Spinal cord (tissue), 10 donors: ENCODE results near the gene EGFL8. TPM values are rescaled to one million over a fixed set of nuclear protein-coding genes. Genes with fewer than 3 reads are reported as not detected.
"Not testable (repeated sequence)": the region's sequence is repeated elsewhere in the genome, so short reads cannot be mapped to it uniquely, and the experiment has no call there.

Experiments used
- DNase-seq, 6 donors: peaks; one replicate each; pipeline versions ENCODE4 v3.0.0 to v3.0.0-alpha.2; 2013 to 2015; ENCODE audit warnings: low spot score in 6 of 6, low read depth in 4 of 6
- H3K27ac ChIP-seq: one replicate; pipeline ENCODE4 v1.5.1; 2013; ENCODE audit warnings: low read depth, low read length, control low read depth
- H3K27me3 ChIP-seq: one replicate; pipeline ENCODE4 v1.6.1; 2013; ENCODE audit warnings: low read length; ENCODE audit not compliant: control insufficient read depth, insufficient read depth
- H3K36me3 ChIP-seq: one replicate; pipeline ENCODE4 v1.6.1; 2013; ENCODE audit warnings: low read length; ENCODE audit not compliant: control insufficient read depth, insufficient read depth
- H3K4me1 ChIP-seq: one replicate; pipeline ENCODE4 v1.6.1; 2013; ENCODE audit warnings: low read length; ENCODE audit not compliant: control insufficient read depth, insufficient read depth
- H3K4me3 ChIP-seq: one replicate; pipeline ENCODE4 v1.5.1; 2013; ENCODE audit warnings: low read depth, low read length, control low read depth
- H3K9me3 ChIP-seq: one replicate; pipeline ENCODE4 v1.6.1; 2013; ENCODE audit warnings: low read length; ENCODE audit not compliant: control insufficient read depth, insufficient read depth
- WGBS: methylation state at CpG from one replicate; pipeline ENCODE4 v1.1.5; 2013; ENCODE audit warnings: missing lambda C conversion rate; ENCODE audit not compliant: insufficient coverage; 5-methylcytosine and 5-hydroxymethylcytosine counted together
- polyA plus RNA-seq, 2 donors: library from polyadenylated mRNA; unstranded; fragments of 120-200 nt; gene quantifications; one replicate each; pipeline ENCODE4 v1.2.1, GENCODE V29; 2013; ENCODE audit not compliant: insufficient read length in 2 of 2
- total RNA-seq, 2 donors: library from RNA; depleted of rRNA in 1 of 2; stranded (reverse); fragments of 120-200 nt in 1 of 2; fragments of >200 nt in 1 of 2; gene quantifications; one replicate each; pipeline versions ENCODE4 v1.2.3 to v1.2.4, GENCODE V29; 2013 to 2014
- donor health status: healthy.

The EGFL8 gene
- total and polyA plus RNA-seq, 4 donors: 28.4 to 124 (median 57.3) TPM

GRCh38 chr6:32181915-32182529, 17.6 kb downstream of the EGFL8 start:
- Histone ChIP-seq H3K36me3 (peaks cover 52% of the 10 kb centered on the region), H3K4me3 (no peak overlapping the region), H3K9me3 (no peaks in the 10 kb centered on the region), H3K27me3 (no peaks in the 10 kb centered on the region), H3K4me1 (peaks cover 26% of the 10 kb centered on the region), H3K27ac (no peak overlapping the region)
- 91% methylated on average over 8 of the region's 10 CpGs for WGBS
- DNase-seq: no peak

- H3K27me3 ChIP-seq: no peaks in the 10 kb centered on the region
- no peaks in the 10 kb centered on the region for H3K9me3 ChIP-seq
- no peak for DNase-seq
- WGBS: 87% methylated on average over 7 of the region's 10 CpGs
- H3K36me3 ChIP-seq: peaks cover 57% of the 10 kb centered on the region
- H3K4me3 ChIP-seq: no peak overlapping the region
- no peak overlapping the region for H3K27ac ChIP-seq
- H3K4me1 ChIP-seq: peaks cover 21% of the 10 kb centered on the region
Measured at GRCh38 chr6:32182555-32182981, 18.2 kb downstream of the EGFL8 start.

- Histone ChIP-seq H3K9me3 (no peaks in the 10 kb centered on the region), H3K27ac (no peak overlapping the region), H3K4me3 (no peak overlapping the region), H3K4me1 (peaks cover 24% of the 10 kb centered on the region), H3K36me3 (peaks cover 62% of the 10 kb centered on the region), H3K27me3 (no peaks in the 10 kb centered on the region)
- 100% methylated on average over 1 of the region's 3 CpGs for WGBS
- DNase-seq: no peak
Measured at GRCh38 chr6:32183030-32183429, 18.6 kb downstream of the EGFL8 start.

GRCh38 chr6:32183483-32184083, 19.2 kb downstream of the EGFL8 start:
- Histone ChIP-seq H3K27me3 (no peaks in the 10 kb centered on the region), H3K36me3 (peaks cover 66% of the 10 kb centered on the region), H3K27ac (no peak overlapping the region), H3K4me1 (peaks cover 29% of the 10 kb centered on the region), H3K4me3 (no peak overlapping the region), H3K9me3 (no peaks in the 10 kb centered on the region)
- 80% methylated on average over 13 of the region's 15 CpGs for WGBS
- DNase-seq: no peak

GRCh38 chr6:32184084-32184640, 19.8 kb downstream of the EGFL8 start, which contains the start of gene AGER:
Gene AGER (minus strand): TSS chr6:32184253. CDS start chr6:32184222, 31 bp downstream.
- Histone ChIP-seq H3K36me3 (peaks cover 69% of the 10 kb centered on the region), H3K4me3 (no peak within 1 kb of the TSS), H3K27ac (no peak within 1 kb of the TSS), H3K4me1 (peaks cover 35% of the 10 kb centered on the region), H3K9me3 (no peaks in the 10 kb centered on the region), H3K27me3 (no peaks in the 10 kb centered on the region)
- 88% methylated on average over 4 of the region's 6 CpGs for WGBS
- no peak for DNase-seq

- not testable (repeated sequence) for H3K9me3 ChIP-seq, H3K27me3 ChIP-seq, H3K4me3 ChIP-seq, H3K27ac ChIP-seq
- Histone ChIP-seq H3K36me3 (peaks cover 63% of the 10 kb centered on the region), H3K4me1 (peaks cover 35% of the 10 kb centered on the region)
- WGBS: 17% methylated on average over 9 of the region's 11 CpGs
- peak in 1 of 6 donors; percentile 38 for DNase-seq
Measured at GRCh38 chr6:32185681-32186131, 21.3 kb downstream of the EGFL8 start.

GRCh38 chr6:32186151-32186840, 21.9 kb downstream of the EGFL8 start:
- H3K9me3 ChIP-seq, H3K27ac ChIP-seq, H3K27me3 ChIP-seq, DNase-seq, H3K4me3 ChIP-seq: not testable (repeated sequence)
- peaks cover 41% of the 10 kb centered on the region for H3K4me1 ChIP-seq
- peaks cover 58% of the 10 kb centered on the region for H3K36me3 ChIP-seq
- WGBS: 87% methylated on average over 5 of the region's 10 CpGs

GRCh38 chr6:32187009-32187709, 22.8 kb downstream of the EGFL8 start:
- H3K4me1 ChIP-seq: peaks cover 47% of the 10 kb centered on the region
- no peaks in the 10 kb centered on the region for H3K9me3 ChIP-seq
- H3K4me3 ChIP-seq: no peak overlapping the region
- H3K36me3 ChIP-seq: peaks cover 51% of the 10 kb centered on the region
- WGBS: 86% methylated on average over 7 of the region's 12 CpGs
- no peak for DNase-seq
- H3K27me3 ChIP-seq: no peaks in the 10 kb centered on the region
- no peak overlapping the region for H3K27ac ChIP-seq

GRCh38 chr6:32187725-32188380, 23.5 kb downstream of the EGFL8 start:
- not testable (repeated sequence) for DNase-seq, H3K27me3 ChIP-seq, H3K9me3 ChIP-seq
- Histone ChIP-seq H3K4me1 (peaks cover 49% of the 10 kb centered on the region), H3K36me3 (peaks cover 44% of the 10 kb centered on the region), H3K27ac (peak overlapping the region; percentile 87), H3K4me3 (peak overlapping the region; percentile 77)
- WGBS: 87% methylated on average over 6 of the region's 18 CpGs
